Gastroesophageal sphincter (tissue), 4 donors: ENCODE measurements around the gene TMEM139. TPM values are rescaled to one million over a fixed set of nuclear protein-coding genes. Genes with fewer than 3 reads are reported as not detected.
"Not testable (repeated sequence)": the region's sequence is repeated elsewhere in the genome, so short reads cannot be mapped to it uniquely, and the experiment has no call there.

ENCODE experiments used
- ATAC-seq: fragments of 150-250 bp; one replicate; pipeline ENCODE4 v1.9.1; 2016; ENCODE audit warnings: mild to moderate bottlenecking, moderate library complexity
- H3K27ac ChIP-seq, 4 donors: fragments of 200-600 bp; sonication (generic) in 3 of 4; 1 replicate in 3 of 4; 2 replicates in 1 of 4; pipeline ENCODE4 v1.5.1; 2016 to 2019
- H3K27me3 ChIP-seq: fragments of 200-600 bp; sonication (generic); one replicate; pipeline ENCODE4 v1.5.1; 2019
- H3K36me3 ChIP-seq, 2 donors: fragments of 200-600 bp; sonication (generic); one replicate each; pipeline ENCODE4 v1.5.1; 2019; ENCODE audit warnings: control low read depth in 1 of 2
- H3K4me1 ChIP-seq, 3 donors: fragments of 200-600 bp; sonication (generic); 1 replicate in 2 of 3; 2 replicates in 1 of 3; pipeline ENCODE4 v1.5.1; 2016 to 2019; ENCODE audit warnings: control low read depth in 2 of 3
- H3K4me3 ChIP-seq, 2 donors: fragments of 200-600 bp; sonication (generic); one replicate each; pipeline ENCODE4 v1.5.1; 2019; ENCODE audit warnings: mild to moderate bottlenecking in 1 of 2, moderate library complexity in 1 of 2
- H3K9me3 ChIP-seq, 3 donors: fragments of 200-600 bp; sonication (generic); one replicate each; pipeline ENCODE4 v1.5.1; 2017 to 2019; ENCODE audit warnings: control low read depth in 2 of 3
- EP300 ChIP-seq: sonication (generic); formaldehyde crosslinking; IDR thresholded peaks from one replicate; pipeline ENCODE4 v1.6.1; 2017; ENCODE audit warnings: antibody characterized with exemption, mild to moderate bottlenecking
- POLR2A ChIP-seq, 2 donors: fragments of 450-650 bp; IDR thresholded peaks; one replicate each; pipeline ENCODE4 v1.6.1; 2017; ENCODE audit warnings: antibody characterized with exemption in 2 of 2, mild to moderate bottlenecking in 2 of 2, moderate library complexity in 1 of 2
- POLR2AphosphoS5 ChIP-seq: sonication (generic); formaldehyde crosslinking; IDR thresholded peaks from one replicate; pipeline ENCODE4 v1.6.1; 2017; ENCODE audit warnings: antibody characterized with exemption
- WGBS, 2 donors: methylation state at CpG; one replicate each; pipeline ENCODE4 v1.1.5; 2018; ENCODE audit warnings: low coverage in 1 of 2; 5-methylcytosine and 5-hydroxymethylcytosine counted together
- total RNA-seq, 4 donors: library from RNA; depleted of rRNA; stranded (reverse); fragments of >200 nt; gene quantifications; one replicate each; pipeline ENCODE4 v1.1.0, GENCODE V29; 2016
- TF ChIP-seq, protein P1 (sequence below), 4 experiments: fragments of 200-600 bp in 2 of 4; fragments of 450-650 bp in 2 of 4; sonication (generic) in 1 of 4; IDR thresholded peaks; one replicate each; pipeline ENCODE4 v1.5.1; 2017 to 2019; ENCODE audit warnings: antibody characterized with exemption in 4 of 4, mild to moderate bottlenecking in 2 of 4, moderate library complexity in 2 of 4

The TMEM139 gene
- total RNA-seq, 4 donors from 2014 or later: 0.40 to 1.4 (median 0.49) TPM; not detected in 1

DNA sequence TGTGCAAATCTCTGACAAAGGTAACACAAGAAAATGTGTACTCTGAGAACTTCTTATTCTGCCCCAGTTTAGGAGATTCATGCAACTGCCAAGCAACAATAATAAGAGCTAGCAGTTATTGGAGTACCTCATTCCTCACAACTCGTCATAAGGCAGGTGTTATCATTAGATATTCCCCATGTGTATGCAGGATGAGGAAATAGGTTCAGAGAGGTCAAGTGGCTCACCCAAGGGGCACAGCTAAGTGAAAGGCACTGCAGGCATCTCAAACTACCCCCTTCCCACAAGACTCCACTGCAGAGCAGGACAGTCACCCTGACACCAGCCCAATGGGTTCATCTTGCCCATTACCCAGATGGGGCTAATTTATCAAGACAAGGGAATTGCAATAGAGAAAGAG is 22.9 kb upstream of the TMEM139 start:
- Histone ChIP-seq H3K36me3 (peaks cover 0 to 7% of the 10 kb centered on the region in 2 donors), H3K27me3 (no peaks in the 10 kb centered on the region), H3K27ac (no peak overlapping the region), H3K4me3 (no peak overlapping the region), H3K4me1 (peaks cover 0 to 33% (median 15%) of the 10 kb centered on the region in 3 donors), H3K9me3 (no peaks in the 10 kb centered on the region)
- no peak for ATAC-seq
- WGBS, 2 donors: 82 to 100% methylated on average over 1 of the region's 1 CpG
- no peak for TF ChIP-seq POLR2A (IDR thresholded peaks at IDR 0.05)
- TF ChIP-seq EP300: no peak
- TF ChIP-seq, protein P1, sequence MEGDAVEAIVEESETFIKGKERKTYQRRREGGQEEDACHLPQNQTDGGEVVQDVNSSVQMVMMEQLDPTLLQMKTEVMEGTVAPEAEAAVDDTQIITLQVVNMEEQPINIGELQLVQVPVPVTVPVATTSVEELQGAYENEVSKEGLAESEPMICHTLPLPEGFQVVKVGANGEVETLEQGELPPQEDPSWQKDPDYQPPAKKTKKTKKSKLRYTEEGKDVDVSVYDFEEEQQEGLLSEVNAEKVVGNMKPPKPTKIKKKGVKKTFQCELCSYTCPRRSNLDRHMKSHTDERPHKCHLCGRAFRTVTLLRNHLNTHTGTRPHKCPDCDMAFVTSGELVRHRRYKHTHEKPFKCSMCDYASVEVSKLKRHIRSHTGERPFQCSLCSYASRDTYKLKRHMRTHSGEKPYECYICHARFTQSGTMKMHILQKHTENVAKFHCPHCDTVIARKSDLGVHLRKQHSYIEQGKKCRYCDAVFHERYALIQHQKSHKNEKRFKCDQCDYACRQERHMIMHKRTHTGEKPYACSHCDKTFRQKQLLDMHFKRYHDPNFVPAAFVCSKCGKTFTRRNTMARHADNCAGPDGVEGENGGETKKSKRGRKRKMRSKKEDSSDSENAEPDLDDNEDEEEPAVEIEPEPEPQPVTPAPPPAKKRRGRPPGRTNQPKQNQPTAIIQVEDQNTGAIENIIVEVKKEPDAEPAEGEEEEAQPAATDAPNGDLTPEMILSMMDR (IDR thresholded peaks at IDR 0.05): no peak
- no peak for TF ChIP-seq POLR2AphosphoS5

DNA sequence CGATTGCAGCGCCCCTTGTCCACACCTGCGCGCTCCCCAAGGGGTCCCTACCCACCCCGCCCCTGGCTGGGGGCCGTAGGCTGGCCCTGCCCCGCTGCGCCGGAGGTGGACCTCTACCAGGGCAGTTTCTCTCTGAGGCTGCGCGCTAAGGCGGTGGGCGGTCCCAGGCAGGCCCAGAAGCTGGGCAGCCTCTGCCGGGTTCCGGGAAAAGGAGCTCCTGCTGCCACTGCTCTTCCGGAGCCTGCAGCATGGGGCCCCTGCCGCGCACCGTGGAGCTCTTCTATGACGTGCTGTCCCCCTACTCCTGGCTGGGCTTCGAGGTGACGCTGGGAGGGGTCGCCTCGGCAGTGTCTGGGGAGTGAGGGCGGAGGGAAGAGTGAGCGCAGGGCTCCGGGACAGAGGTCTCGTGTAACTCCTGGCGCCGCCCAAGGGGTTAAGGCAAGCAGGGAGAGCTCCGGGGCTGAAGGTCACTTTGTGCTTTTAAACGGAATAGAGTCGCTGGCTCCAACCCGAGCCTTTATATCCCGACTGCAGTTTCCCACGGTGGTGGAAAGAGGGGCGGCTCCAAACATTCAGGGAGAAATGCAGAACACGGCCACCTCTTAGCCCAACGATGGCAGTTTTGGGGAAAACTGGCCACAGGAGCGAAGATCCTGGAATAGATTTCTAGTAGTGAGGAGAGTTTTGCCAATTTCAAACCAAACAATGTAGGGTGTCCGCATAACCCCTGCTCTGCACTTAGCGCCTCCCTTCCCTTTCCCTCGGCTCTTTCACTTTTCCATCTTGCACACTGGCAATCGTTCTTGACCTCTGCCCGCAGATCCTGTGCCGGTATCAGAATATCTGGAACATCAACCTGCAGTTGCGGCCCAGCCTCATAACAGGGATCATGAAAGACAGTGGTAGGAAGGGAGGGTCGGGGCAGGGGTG is 21.2 kb upstream of the TMEM139 start, which contains the start of gene GSTK1:
TSS of gene GSTK1 (plus strand) at position 176 of the 930 bp plus-strand sequence. CDS start at position 249, 73 bp downstream.
- Histone ChIP-seq H3K36me3 (peaks cover 0 to 23% of the 10 kb centered on the region in 2 donors), H3K27ac (peak within 1 kb of the TSS; percentile 68 to 89 (median 85)), H3K4me1 (peaks cover 0 to 33% (median 15%) of the 10 kb centered on the region in 3 donors), H3K9me3 (no peaks in the 10 kb centered on the region), H3K4me3 (peak within 1 kb of the TSS; percentile 76 to 87), H3K27me3 (no peaks in the 10 kb centered on the region)
- peak; percentile 94 for ATAC-seq
- WGBS, 2 donors: 0% methylated on average over 5 of the region's 48 CpGs; no CpG with 5 or more reads in 1 of the 2 donors
- no peak for TF ChIP-seq EP300
- TF ChIP-seq POLR2A (IDR thresholded peaks at IDR 0.05): peak; percentile 58 to 62
- TF ChIP-seq, protein P1 (IDR thresholded peaks at IDR 0.05): peak in 1 of 4 experiments; percentile 14
- TF ChIP-seq POLR2AphosphoS5: peak; percentile 76

DNA sequence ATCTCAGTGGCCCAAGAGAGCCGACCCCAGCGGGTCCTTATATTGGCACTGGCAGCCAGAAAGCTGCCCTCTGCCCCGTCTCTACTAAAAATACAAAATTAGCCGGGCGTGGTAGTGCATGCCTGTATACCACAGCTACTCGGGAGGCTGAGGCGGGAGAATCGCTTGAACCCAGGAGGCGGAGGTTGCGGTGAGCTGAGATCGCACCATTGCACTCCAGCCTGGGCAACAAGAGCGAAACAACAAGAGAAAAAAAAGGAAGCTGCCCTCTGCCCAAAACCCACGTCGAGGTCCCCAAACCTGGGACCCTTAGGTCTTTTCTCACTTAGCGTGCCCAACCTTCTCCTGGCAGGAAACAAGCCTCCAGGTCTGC is 20.6 kb upstream of the TMEM139 start:
- not testable (repeated sequence) for H3K27me3 ChIP-seq, H3K9me3 ChIP-seq, ATAC-seq
- 37% methylated on average over 6 of the region's 15 CpGs; no CpG with 5 or more reads in 1 of the 2 donors for WGBS, 2 donors
- peak overlapping the region; percentile 76 to 87 for H3K4me3 ChIP-seq
- peaks cover 0 to 33% (median 15%) of the 10 kb centered on the region in 3 donors for H3K4me1 ChIP-seq
- peak overlapping the region in 3 of 4 donors; percentile 85 to 89 (median 85) for H3K27ac ChIP-seq
- H3K36me3 ChIP-seq: peaks cover 0 to 29% of the 10 kb centered on the region in 2 donors

DNA sequence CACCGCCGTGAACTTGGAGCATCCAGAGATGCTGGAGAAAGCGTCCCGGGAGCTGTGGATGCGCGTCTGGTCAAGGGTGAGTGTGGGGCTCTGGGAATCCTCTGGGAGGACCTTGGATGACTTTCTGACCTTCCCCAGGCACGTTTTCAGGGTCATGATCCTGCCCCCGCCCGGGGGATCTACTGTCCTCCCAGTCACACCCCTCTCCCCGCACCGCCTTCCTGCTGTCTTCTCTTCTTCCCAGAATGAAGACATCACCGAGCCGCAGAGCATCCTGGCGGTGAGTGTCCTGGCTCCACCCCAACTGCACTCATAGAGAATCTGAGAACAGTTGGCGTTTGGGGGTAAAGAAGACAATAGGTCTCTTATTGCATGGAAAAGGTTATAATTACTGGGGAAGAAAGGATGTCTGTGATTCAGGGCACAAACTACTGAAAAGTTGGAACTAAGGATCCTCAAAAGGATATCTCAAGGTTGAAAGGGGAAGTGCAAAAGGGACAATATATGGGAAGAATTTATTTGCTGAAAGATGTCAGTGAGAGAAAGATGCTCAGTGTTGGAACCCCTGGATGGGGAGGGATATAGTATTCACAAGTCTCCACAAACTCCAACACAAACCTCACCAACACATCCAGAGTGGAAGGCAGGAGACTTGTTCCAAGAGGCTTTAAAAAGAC is 19.6 kb upstream of the TMEM139 start:
- peak overlapping the region in 1 of 2 donors; percentile 87 for H3K4me3 ChIP-seq
- peak overlapping the region in 3 of 4 donors; percentile 85 to 89 (median 85) for H3K27ac ChIP-seq
- no peak for ATAC-seq
- no peaks in the 10 kb centered on the region for H3K9me3 ChIP-seq
- TF ChIP-seq POLR2A (IDR thresholded peaks at IDR 0.05): no peak
- no peak for TF ChIP-seq EP300
- TF ChIP-seq POLR2AphosphoS5: no peak
- TF ChIP-seq, protein P1 (IDR thresholded peaks at IDR 0.05): no peak
- 70 to 90% methylated on average over 4 to 6 of the region's 15 CpGs for WGBS, 2 donors
- peaks cover 0 to 39% of the 10 kb centered on the region in 2 donors for H3K36me3 ChIP-seq
- peaks cover 0 to 33% (median 15%) of the 10 kb centered on the region in 3 donors for H3K4me1 ChIP-seq
- no peaks in the 10 kb centered on the region for H3K27me3 ChIP-seq

DNA sequence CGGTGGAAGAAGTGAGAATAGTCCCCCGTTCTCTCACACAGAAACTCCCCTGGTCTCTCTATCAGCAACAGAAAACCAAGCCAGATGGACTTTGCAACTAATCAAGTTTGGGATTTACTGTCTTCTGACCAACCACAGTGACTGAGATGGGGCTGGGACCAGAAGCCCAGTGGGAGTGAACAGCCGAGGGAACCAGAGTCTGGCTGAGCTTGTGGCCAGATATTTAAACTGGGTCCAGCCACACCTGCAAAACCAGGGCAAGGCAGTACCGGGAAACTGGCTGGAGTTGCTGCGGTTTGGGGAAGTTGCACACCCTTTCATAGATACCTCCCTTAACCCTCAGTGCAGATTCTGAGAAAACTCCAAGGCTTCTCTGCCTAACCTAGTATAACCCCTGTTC is 15.5 kb upstream of the TMEM139 start:
- Histone ChIP-seq H3K9me3 (no peaks in the 10 kb centered on the region), H3K27ac (no peak overlapping the region)
- no peak for ATAC-seq

More for the DNA sequence above, 15.5 kb upstream of the TMEM139 start:
- Histone ChIP-seq H3K4me1 (peaks cover 0 to 22% (median 7%) of the 10 kb centered on the region in 3 donors), H3K36me3 (peaks cover 0 to 43% of the 10 kb centered on the region in 2 donors), H3K27me3 (no peaks in the 10 kb centered on the region), H3K4me3 (no peak overlapping the region)
- TF ChIP-seq EP300 (no peak), POLR2AphosphoS5 (no peak), POLR2A (IDR thresholded peaks at IDR 0.05) (no peak)
- TF ChIP-seq, protein P1 (IDR thresholded peaks at IDR 0.05): no peak
- 74% methylated on average over 3 of the region's 5 CpGs; no CpG with 5 or more reads in 1 of the 2 donors for WGBS, 2 donors
